Suprapubic skin (tissue), 4 donors: Measurements from ENCODE around the gene FUT2.

Experiments used
- POLR2A ChIP-seq, 2 donors: fragments of 450-650 bp; IDR thresholded peaks; one replicate each; pipeline ENCODE4 v1.6.1; 2017; ENCODE audit warnings: antibody characterized with exemption in 2 of 2, mild to moderate bottlenecking in 2 of 2, moderate library complexity in 2 of 2
- POLR2AphosphoS5 ChIP-seq, 3 donors: sonication (generic); formaldehyde crosslinking; IDR thresholded peaks; one replicate each; pipeline ENCODE4 v1.6.1; 2017; ENCODE audit warnings: antibody characterized with exemption in 3 of 3

- TF ChIP-seq POLR2A (IDR thresholded peaks at IDR 0.05) (no peak), POLR2AphosphoS5 (IDR thresholded peaks at IDR 0.05) (no peak)
Observed at GRCh38 chr19:48715681-48716171, 20.0 kb downstream of the FUT2 start.
